C4-2B (cell line): Measurements from ENCODE around the gene CTIF.

Experiments
- H3K27ac ChIP-seq: fragments of 450-650 bp; 2 replicates; pipeline ENCODE4 v1.5.1; 2017
- CTCF ChIP-seq: fragments of 450-650 bp; conservative IDR thresholded peaks from 2 replicates; pipeline ENCODE4 v1.5.1; 2017; ENCODE audit warnings: mild to moderate bottlenecking
- ZFX ChIP-seq: fragments of 450-650 bp; IDR thresholded peaks from 2 replicates; pipeline ENCODE4 v1.6.1; 2017

Gene CTIF

GRCh38 chr18:48597110-48597509 lies 58.3 kb downstream of the CTIF start:
- no peak overlapping the region for H3K27ac ChIP-seq
- TF ChIP-seq ZFX = no peak

GRCh38 chr18:48597671-48598070 lies 58.8 kb downstream of the CTIF start:
- H3K27ac ChIP-seq = no peak overlapping the region
- TF ChIP-seq ZFX (no peak), CTCF (no peak)

- no peak overlapping the region for H3K27ac ChIP-seq
- TF ChIP-seq ZFX (no peak), CTCF (no peak)
Measured at GRCh38 chr18:48599391-48599790, 60.6 kb downstream of the CTIF start.

- TF ChIP-seq CTCF = no peak
- no peak for TF ChIP-seq ZFX
- no peak overlapping the region for H3K27ac ChIP-seq
Measured at GRCh38 chr18:48600046-48600445, 61.2 kb downstream of the CTIF start.

- no peak for TF ChIP-seq CTCF
- TF ChIP-seq ZFX = no peak
Measured at GRCh38 chr18:48600456-48601090, 61.7 kb downstream of the CTIF start.

GRCh38 chr18:48601343-48601742 lies 62.5 kb downstream of the CTIF start:
- no peak overlapping the region for H3K27ac ChIP-seq
- TF ChIP-seq CTCF (no peak), ZFX (no peak)

More at GRCh38 chr18:48600456-48601090, 61.7 kb downstream of the CTIF start:
- H3K27ac ChIP-seq = no peak overlapping the region

GRCh38 chr18:48602759-48603390 lies 64.0 kb downstream of the CTIF start:
- TF ChIP-seq ZFX = no peak
- TF ChIP-seq CTCF = no peak
- H3K27ac ChIP-seq = no peak overlapping the region

- H3K27ac ChIP-seq = no peak overlapping the region
- TF ChIP-seq ZFX = no peak
- TF ChIP-seq CTCF = no peak
Measured at GRCh38 chr18:48605408-48605845, 66.6 kb downstream of the CTIF start.
